ENCODE data around the gene SH3TC2.

DNA sequence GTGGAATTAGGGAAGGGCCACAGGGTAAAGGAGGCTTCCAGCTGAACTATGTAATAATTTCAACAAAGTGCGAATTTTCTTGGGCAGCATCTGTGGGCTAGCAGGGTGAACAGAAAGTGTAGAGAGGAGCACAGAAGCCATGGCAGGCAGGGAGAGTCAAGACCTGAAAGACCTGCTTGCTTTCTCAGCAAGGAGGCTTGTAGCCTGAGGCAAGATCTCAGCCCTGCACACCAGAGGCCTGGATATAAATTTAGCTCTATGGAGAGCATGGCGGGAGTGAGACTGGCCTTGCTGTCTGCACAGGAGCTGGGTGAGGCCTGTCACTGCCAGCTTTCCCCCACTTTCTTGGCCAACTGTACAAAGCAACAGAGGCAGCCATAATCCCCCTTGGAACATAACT lies 32.1 kb upstream of the SH3TC2 start:
- TF ChIP-seq POLR2A (IDR thresholded peaks at IDR 0.05) = no peak
- TF ChIP-seq, protein P1, sequence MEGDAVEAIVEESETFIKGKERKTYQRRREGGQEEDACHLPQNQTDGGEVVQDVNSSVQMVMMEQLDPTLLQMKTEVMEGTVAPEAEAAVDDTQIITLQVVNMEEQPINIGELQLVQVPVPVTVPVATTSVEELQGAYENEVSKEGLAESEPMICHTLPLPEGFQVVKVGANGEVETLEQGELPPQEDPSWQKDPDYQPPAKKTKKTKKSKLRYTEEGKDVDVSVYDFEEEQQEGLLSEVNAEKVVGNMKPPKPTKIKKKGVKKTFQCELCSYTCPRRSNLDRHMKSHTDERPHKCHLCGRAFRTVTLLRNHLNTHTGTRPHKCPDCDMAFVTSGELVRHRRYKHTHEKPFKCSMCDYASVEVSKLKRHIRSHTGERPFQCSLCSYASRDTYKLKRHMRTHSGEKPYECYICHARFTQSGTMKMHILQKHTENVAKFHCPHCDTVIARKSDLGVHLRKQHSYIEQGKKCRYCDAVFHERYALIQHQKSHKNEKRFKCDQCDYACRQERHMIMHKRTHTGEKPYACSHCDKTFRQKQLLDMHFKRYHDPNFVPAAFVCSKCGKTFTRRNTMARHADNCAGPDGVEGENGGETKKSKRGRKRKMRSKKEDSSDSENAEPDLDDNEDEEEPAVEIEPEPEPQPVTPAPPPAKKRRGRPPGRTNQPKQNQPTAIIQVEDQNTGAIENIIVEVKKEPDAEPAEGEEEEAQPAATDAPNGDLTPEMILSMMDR (IDR thresholded peaks at IDR 0.05 in 4 of 5, conservative IDR thresholded peaks at IDR 0.05 in 1 of 5) = no peak
